Measurements from ENCODE around the gene C7. TPM values are rescaled to one million over a fixed set of nuclear protein-coding genes. Genes with fewer than 3 reads are reported as not detected.
A peak's percentile ranks its signal among the peaks of the same experiment; 100 is the strongest.
"Not testable (repeated sequence)": the region's sequence is repeated elsewhere in the genome, so short reads cannot be mapped to it uniquely, and the experiment has no call there.

C7 gene
- total RNA-seq, 1 experiment from 2014 or later: not detected

- POLR2A ChIA-PET; H3K27me3 Mint-ChIP-seq (ENCODE audit: insufficient read depth, unreplicated experiment); DNase-seq (ENCODE audit: unreplicated experiment); H3K9me3 Mint-ChIP-seq (ENCODE audit: unreplicated experiment); intact Hi-C loops (cut with micrococcal nuclease); H3K4me1 Mint-ChIP-seq (ENCODE audit: insufficient read depth, unreplicated experiment); H3K27ac Mint-ChIP-seq (ENCODE audit: low read depth, unreplicated experiment); H3K4me3 Mint-ChIP-seq (ENCODE audit: unreplicated experiment); BruUV-seq (replicated peaks); H3K36me3 Mint-ChIP-seq (ENCODE audit: insufficient read depth, unreplicated experiment): not testable (repeated sequence)
- CTCF ChIA-PET: interaction anchor here (0.6 to 1.6 kb wide), 3 partner anchors 9 to 1684 kb away, joined by 3 to 10 read pairs (median 3); no protein-coding TSS in a partner anchor
Measured at GRCh38 chr5:40895440-40896425, 13.6 kb upstream of the C7 start.

GRCh38 chr5:40904205-40904993 lies 4.9 kb upstream of the C7 start:
- Mint-ChIP-seq H3K27me3 (ENCODE audit: insufficient read depth, unreplicated experiment) (no peaks in the 10 kb centered on the region), H3K9me3 (ENCODE audit: unreplicated experiment) (no peaks in the 10 kb centered on the region), H3K27ac (ENCODE audit: low read depth, unreplicated experiment) (no peak overlapping the region), H3K4me1 (ENCODE audit: insufficient read depth, unreplicated experiment) (peaks cover 10% of the 10 kb centered on the region), H3K4me3 (ENCODE audit: unreplicated experiment) (no peak overlapping the region), H3K36me3 (ENCODE audit: insufficient read depth, unreplicated experiment) (no peaks in the 10 kb centered on the region)
- BruUV-seq (replicated peaks): no TSS peak
- peak; percentile 81 for DNase-seq (ENCODE audit: unreplicated experiment)
- peak; percentile 90 for TF ChIP-seq CTCF (IDR thresholded peaks at IDR 0.05; ENCODE audit: unreplicated experiment)
- ChIA-PET CTCF (interaction anchor here (0.5 to 2.9 kb wide), 82 partner anchors 8 to 1511 kb away, joined by 3 to 43 read pairs (median 4); no protein-coding TSS in a partner anchor), POLR2A (interaction anchor here (0.7 kb wide), 1 partner anchor 698 kb away, joined by 3 read pairs; no protein-coding TSS in a partner anchor)
- intact Hi-C loops (cut with micrococcal nuclease): loop anchor here (1.0 to 10.0 kb wide), 6 partner anchors 210 to 939 kb away; no protein-coding TSS in a partner anchor

- Mint-ChIP-seq H3K27ac (ENCODE audit: low read depth, unreplicated experiment) (no peak overlapping the region), H3K9me3 (ENCODE audit: unreplicated experiment) (no peaks in the 10 kb centered on the region), H3K4me3 (ENCODE audit: unreplicated experiment) (no peak overlapping the region), H3K27me3 (ENCODE audit: insufficient read depth, unreplicated experiment) (no peaks in the 10 kb centered on the region), H3K4me1 (ENCODE audit: insufficient read depth, unreplicated experiment) (peaks cover 10% of the 10 kb centered on the region), H3K36me3 (ENCODE audit: insufficient read depth, unreplicated experiment) (no peaks in the 10 kb centered on the region)
- no peak for TF ChIP-seq CTCF (IDR thresholded peaks at IDR 0.05; ENCODE audit: unreplicated experiment)
- ChIA-PET POLR2A (interaction anchor here (0.7 kb wide), 1 partner anchor 698 kb away, joined by 3 read pairs; no protein-coding TSS in a partner anchor), CTCF (interaction anchor here (0.6 to 2.9 kb wide), 78 partner anchors 9 to 989 kb away, joined by 3 to 43 read pairs (median 4); no protein-coding TSS in a partner anchor)
- no peak for DNase-seq (ENCODE audit: unreplicated experiment)
- intact Hi-C loops (cut with micrococcal nuclease): loop anchor here (1.0 to 10.0 kb wide), 6 partner anchors 210 to 938 kb away; no protein-coding TSS in a partner anchor
- no TSS peak for BruUV-seq (replicated peaks)
Measured at GRCh38 chr5:40904994-40905306, 4.3 kb upstream of the C7 start.

- no peaks in the 10 kb centered on the region for H3K36me3 Mint-ChIP-seq (ENCODE audit: insufficient read depth, unreplicated experiment)
- peaks cover 10% of the 10 kb centered on the region for H3K4me1 Mint-ChIP-seq (ENCODE audit: insufficient read depth, unreplicated experiment)
- no peak overlapping the region for H3K27ac Mint-ChIP-seq (ENCODE audit: low read depth, unreplicated experiment)
- CTCF ChIA-PET: interaction anchor here (0.7 to 1.4 kb wide), 7 partner anchors 57 to 1507 kb away, joined by 3 to 5 read pairs (median 3); no protein-coding TSS in a partner anchor
- no peak for DNase-seq (ENCODE audit: unreplicated experiment)
- no TSS peak for BruUV-seq (replicated peaks)
- no peak overlapping the region for H3K4me3 Mint-ChIP-seq (ENCODE audit: unreplicated experiment)
- H3K9me3 Mint-ChIP-seq (ENCODE audit: unreplicated experiment): no peaks in the 10 kb centered on the region
- H3K27me3 Mint-ChIP-seq (ENCODE audit: insufficient read depth, unreplicated experiment): no peaks in the 10 kb centered on the region
- POLR2A ChIA-PET: interaction anchor here (0.6 kb wide), 1 partner anchor 342 kb away, joined by 4 read pairs; no protein-coding TSS in a partner anchor
- TF ChIP-seq CTCF (IDR thresholded peaks at IDR 0.05; ENCODE audit: unreplicated experiment): no peak
- intact Hi-C loops (cut with micrococcal nuclease): loop anchor here (10.0 kb wide), 1 partner anchor 208 kb away; no protein-coding TSS in a partner anchor
Measured at GRCh38 chr5:40906351-40906751, 2.9 kb upstream of the C7 start.

Measured in MCF 10A (cell line).